HG02678 (cell line): ENCODE results near the gene COL23A1.

ENCODE experiments used
- ATAC-seq: cut with Tn5 transposase; IDR thresholded peaks from one replicate; pipeline ENCODE4 v1.9.1; 2021; ENCODE audit warnings: mild to moderate bottlenecking, moderate library complexity; ENCODE audit not compliant: unreplicated experiment

COL23A1 gene

DNA sequence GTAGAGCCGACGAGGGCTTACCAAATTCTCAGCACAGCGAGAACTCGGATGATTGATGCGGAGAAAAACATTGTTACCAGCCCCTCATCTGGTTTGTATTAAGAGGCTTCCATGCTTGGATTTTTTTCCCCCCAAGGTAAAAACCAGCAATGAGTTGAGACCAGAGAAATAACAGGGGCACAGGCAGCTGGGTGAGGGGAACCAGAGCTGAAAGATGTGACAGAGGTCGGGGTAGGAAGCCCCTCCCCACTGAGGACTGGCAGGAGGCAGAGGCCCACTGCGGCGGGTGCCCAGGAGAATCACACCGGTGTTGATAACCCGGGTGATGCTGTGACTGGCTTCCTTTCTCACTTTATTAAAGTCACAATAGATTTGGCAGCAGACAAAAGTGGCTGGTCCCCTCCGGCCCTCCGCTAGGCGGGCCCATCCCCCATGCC is 241.1 kb downstream of the COL23A1 start:
- no peak for ATAC-seq

DNA sequence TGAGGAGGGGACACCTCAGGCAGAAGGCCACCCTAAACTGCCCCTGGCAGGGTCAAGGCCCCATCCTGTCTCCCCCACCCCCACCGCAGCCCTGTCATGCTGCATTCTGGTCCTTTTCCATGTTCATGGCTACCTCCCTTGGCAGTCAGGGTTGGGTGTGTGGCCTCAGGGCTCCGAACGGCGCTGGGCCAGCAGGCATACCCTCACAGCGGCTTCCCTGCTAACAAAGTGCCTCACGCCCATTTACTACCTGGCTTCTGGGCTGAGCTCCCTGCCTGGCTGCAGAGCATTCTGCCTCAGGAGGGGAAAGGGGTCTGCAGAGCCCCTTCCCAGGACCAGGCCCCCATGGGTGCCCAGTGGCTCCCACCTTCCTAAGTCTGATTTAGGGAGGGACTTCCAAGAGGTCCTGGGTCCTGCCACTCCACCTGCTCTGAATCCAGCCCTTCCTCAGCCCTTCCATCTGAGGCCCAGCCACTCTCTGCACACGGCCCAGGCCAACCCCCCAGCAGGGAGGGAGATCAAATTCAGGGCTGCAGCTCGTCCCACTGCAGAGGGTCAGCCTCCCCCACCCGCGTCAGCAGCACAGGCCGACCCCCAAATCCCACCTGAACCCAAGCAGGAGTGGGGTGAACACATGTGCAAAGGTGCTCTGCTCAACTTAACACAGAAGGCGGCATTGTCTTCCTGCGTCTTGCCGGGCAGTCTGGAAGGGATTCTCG is 241.7 kb downstream of the COL23A1 start:
- ATAC-seq, result no peak

DNA sequence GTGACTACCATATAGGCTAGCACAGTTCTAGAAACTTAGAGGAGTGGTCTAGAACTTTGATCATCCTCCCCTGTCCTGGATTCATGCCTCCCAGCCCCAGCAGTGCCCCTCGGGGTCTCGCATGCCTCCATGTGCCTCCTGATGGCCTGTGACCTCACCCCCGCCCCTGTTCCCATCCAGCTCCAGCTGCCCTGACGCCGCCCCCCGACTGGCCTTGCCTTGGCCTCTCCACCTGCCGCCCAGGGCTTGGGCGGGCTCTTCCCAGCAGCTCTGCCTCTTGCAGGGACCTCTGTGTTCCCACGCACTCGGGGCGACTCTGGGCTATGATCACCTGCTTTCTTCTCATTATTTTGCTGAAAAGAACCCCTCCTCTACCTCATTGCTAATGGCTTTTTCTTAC is 242.2 kb downstream of the COL23A1 start:
- ATAC-seq, result no peak

DNA sequence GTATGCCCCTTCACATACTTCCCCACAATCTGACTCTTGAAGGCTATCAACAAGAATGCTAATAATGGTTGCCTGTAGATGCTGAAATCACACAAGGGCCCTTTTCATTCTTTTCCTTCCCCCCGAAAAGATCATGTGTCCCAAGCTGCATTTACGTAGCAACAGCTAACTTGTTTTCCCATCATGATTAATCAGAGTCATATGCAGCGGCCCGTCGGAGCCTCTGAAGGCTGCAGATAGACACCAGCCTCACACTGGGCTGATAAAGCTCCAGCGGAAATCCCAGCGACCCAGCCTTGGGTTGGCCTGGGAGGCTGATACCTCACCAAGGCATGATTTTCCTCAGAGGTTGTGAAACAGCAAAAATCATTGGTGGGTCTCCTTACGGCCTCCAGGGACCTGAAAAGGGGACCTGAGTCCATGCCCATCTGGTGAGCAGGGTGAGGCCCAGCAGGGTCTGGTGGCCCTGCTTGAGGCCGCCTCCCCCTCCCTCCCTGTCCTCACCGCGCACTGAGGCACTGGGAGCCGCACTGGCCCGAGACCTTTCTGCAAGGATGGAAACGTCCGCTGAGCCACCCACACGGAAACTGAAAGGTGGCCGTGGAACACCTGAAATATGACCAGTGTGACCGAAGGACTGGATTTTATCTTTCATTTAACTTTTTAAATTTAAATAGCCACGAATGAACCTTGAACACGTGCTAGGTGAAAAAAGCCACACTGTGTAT is 243.4 kb downstream of the COL23A1 start:
- no peak for ATAC-seq

DNA sequence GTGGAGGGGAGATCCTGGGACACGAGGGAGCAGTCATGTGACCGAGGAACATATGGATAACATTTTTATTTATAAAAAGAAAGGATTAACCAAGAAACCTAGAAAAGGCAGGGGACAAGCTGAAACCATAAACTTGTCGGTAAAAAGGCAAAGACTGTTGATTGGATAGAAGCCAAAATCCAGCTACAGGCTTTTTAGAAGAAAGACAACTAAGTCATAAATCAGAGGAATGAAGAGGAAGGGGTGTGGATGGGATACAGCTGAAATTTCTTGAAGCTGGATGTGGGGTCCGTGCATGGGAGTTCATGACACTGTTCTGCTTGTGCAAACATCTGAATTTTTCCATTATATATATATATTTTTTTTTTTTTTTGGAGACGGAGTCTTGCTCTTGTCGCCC is 246.9 kb downstream of the COL23A1 start:
- ATAC-seq, result no peak

DNA sequence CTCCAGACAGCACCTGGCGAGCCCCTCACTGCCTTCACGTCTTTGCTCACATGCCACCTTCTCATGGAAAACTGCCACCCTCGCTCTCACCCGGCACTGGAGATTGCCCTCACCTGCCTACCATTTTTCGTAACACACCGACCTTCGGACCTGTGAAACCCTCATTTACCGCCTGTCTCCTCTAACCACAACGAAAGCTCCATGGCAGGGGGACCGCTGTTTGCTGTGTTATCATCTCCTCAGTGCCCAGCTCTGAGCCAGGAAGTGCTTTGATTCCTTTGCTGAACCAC is 248.4 kb downstream of the COL23A1 start:
- no peak for ATAC-seq

DNA sequence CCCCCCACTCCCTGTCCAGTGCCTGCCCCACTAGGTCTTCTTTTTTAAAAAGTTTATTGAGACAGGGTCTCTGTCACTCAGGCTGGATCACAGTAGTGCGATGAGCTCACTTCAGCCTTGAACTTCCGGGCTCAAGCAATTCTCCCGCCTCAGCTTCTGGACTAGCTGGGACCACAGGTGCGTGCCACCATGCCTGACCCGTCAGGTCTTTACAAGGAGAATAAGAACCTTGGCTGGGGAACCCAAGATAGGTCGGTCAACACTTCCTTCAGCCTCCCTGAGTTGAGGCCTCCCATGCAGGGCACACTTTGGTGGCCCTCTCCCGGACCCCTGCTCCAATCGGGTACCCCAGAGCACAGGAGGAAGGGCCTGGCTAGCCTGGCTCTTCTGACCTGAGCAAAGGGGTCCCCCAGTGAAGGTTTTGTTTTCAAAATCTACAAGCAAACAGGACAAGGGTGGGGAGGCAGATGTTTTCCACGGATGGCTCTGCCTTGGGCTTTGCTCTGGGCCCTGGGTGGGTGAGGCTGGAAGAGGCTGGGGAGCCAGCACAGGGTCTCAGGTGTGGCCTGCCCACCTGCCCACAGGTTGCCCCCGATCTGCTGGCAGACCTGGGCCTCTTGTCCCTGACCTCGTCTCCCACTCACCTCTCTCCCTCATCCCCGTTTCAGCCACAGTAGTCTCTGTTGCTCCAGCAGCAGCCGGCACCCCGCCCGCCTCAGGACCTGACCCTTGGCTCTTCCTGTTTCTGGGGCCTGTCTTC is 248.9 kb downstream of the COL23A1 start:
- ATAC-seq, result no peak

DNA sequence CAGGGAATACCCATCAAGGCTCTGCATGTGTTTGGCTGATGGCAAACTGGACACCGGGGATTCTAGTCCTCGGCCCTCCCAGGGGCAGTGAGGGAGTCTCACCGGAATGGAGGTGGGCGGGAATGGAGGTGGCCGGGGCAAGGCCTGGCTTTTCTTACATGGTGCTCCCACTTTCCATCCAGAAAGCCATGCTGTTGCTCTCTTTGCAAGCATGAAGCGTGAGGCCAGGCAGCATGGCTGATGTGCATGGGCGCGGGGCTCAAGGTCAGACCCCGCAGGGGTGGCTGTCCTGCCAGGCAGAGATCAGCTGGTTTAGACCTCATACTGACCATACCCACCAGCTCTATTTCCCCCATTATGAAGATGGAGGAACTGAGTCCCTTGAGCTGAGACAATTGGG is 249.6 kb downstream of the COL23A1 start:
- no peak for ATAC-seq

DNA sequence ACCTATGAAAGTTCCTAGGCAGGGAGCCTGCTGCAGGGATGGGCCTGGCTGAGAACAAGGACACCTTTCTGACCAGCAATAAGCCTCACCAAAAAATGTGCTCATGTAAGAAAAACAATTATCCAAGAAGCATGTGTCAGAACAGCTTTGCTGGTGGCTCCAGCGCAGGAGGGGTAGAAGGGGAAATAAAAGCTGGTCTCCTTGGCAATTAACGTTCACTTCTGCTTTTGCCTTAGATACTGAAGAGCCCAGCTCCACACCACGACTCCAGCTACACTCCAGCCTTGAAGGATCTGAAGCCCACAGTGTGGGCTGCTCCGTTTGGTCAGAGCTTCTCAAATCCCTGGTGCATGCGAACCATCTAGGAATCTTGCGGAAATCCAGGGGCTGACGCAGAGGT is 250.0 kb downstream of the COL23A1 start:
- ATAC-seq, result no peak

DNA sequence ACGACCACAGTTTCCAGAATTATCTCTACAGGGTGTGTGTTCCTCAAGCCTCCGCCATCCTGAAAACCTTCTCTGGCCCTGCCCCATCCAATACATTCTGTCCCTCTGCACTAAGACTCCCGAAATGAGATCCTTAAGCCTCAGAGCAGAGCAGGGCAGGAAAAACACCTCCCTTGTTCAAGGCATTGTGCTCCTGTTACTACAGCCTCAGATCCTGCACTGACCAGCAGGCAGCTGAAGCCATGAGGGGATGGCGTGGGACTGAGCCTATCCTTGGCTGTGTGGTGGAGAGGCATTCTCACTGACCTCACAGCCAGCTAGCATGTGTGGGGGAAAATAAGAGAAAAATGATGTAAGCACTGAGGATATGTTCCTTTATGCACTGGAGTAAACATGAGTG is 250.9 kb downstream of the COL23A1 start:
- no peak for ATAC-seq

DNA sequence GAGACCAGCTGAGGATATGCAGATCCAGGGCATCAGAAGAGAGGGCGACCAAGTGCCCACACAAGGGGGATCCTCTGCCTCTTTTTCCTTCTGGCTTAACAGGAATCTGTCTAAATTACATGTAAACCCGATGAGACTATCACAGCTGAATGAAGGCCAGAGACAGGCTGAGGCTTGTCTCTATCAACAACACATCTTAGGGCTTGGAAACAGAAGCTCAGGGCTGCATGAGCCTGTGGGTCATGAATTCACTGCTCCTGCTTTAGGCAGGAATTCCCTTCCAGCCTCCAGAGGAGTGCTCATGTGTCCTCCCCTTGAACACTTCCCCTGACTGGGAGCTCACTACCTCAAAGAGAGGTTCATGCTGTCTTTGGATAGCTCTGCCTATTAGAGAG is 251.4 kb downstream of the COL23A1 start:
- ATAC-seq, result no peak

DNA sequence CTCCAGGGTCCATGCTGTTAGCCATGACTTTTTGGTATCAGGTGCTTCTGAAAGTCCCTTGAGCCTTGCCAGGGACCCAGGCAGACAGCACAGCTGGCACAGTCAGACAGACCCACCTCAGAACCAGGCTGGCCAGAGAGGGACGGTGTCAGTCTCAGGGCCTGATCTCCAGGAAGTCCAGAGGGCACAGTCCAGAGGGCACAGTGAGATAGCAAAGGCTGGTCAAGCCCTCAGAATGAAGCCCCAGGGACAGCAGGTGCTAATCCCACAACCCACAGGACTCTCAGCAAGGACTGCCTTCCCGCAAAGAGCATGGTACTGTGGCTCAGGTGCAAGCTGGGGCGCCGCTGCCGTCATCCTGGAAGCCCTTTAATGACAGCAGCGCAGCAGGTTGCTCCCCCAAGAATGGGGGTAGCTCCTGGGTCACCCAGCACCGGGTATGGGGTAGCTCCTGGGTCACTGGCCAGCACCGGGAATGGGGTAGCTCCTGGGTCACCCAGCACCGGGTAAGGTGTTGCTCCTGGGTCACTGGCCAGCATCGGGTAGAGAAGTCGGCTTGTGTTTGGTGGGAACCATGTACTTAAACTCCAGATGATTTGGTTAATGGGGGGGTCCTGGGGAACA is 252.0 kb downstream of the COL23A1 start:
- ATAC-seq, result no peak

DNA sequence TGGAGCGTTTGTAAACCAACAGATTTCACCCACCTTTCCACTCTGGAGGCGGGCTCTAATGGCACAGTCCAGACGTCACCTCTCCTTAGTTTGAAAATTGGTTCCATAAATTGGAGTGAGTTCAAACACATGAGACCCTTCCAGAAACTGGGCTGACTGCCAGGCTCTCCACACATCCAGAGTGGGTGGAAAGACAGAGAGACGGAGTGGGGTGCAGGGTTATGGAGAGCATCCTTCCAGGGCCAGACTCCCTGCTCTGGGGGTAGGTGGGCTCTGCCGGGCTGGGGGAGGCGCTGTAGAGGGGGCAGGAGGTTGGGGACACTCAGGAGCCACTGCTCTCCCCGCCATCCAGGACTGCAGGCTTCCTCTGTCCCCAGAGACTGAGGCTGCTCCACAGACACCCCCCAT is 252.9 kb downstream of the COL23A1 start:
- no peak for ATAC-seq

DNA sequence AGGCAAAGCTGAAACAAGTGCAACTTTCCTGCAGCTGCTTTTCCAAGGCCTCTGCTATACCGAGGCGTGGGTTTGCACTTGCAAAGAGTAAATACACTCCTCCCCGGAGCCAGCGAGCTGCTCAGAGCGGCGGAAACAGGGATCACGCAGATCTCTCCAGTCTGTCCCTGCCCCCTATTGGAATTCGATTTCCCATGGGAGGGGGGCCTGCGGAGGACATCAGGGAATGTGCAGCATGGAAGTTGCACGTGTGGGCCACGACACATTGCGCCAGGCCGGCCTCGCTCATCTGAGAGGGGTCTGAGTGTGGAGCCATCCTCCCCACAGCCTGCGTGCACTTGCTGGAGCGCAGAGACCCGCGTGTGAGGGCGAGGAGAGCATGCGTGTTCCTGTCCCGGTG is 253.3 kb downstream of the COL23A1 start:
- ATAC-seq, result no peak

DNA sequence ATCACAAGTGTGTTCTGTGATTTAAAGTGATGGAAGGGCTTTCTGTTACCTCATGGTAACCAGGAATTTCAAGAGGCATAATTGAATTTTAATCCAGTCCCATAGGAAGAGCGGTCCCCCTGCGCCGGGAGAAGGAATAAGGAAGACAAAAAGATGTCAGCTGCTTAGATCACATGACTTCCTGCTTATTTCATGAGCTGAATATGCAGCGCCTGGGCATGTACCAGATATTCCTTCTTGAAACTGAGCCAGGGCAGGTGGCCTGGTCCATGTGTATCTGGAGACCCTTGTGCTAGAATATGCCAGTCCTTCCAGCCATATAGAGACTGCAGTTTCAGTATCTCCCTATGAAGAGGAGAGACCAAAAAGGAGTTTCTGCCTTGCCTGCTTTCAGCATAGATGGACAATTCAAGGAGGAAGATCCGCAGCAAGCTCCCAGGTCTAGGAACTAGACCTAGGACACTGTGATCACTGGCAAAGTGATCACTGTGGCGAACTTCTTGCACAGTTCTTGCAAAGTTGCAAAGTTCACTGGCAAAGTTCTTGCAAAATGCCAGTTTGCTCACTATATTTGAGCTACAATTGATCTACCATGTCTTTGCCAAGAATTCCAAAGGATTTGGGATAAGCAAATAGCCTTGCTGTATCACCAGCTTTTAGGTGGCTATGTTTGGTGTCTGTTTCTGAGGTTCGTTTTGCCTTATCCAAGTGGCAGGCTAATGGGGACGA is 254.7 kb downstream of the COL23A1 start:
- no peak for ATAC-seq

DNA sequence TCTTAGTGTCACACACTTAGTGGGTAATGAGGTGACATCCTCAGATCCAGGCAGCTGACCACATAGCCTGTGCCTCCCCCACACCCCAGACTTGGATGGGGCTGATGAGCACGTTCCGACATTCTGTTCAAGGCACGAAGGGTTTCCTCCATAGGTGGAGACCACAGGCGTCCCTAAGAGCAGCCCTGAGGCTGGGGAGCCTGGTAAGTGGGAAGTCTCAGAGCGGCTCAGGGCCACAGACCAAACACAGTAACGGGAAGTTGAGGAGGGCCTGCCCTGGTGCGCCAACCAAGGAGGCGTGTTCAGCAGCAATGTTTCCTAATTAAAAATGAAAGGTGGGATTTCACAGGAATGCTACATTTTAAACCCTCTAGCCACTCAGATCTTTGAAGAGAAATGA is 255.3 kb downstream of the COL23A1 start:
- no peak for ATAC-seq

DNA sequence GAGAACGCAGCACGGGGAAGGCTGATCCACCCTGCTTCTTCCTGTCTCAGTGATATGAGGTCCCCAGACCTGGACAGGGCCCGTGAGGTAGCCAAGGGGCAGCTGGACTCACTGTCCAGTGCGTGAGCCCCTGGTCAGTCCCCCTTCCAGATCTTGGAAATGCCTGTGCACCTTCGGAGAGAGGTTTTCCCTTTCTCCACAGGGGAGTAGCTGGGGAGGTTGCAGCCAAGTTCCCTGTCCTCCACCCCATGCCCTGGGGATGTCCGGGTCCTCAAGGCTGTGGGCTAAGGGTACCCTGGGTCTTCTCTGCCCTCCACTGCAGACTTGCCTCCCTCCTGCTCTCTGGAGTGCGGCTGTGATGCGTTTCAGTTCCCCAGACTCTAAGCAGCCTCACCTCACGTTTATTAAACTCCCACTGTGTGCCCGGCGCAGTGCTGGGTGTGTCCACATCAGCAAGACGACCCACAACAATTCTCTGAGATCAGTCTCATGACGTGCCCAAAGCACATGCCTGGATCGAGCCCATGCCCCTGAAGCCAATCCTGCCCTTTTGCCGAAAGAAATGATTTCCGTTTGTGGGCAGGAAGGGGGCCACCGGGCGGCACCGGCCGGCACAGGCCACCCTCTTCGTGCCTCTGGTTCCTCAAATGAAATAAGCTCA is 256.2 kb downstream of the COL23A1 start:
- no peak for ATAC-seq

DNA sequence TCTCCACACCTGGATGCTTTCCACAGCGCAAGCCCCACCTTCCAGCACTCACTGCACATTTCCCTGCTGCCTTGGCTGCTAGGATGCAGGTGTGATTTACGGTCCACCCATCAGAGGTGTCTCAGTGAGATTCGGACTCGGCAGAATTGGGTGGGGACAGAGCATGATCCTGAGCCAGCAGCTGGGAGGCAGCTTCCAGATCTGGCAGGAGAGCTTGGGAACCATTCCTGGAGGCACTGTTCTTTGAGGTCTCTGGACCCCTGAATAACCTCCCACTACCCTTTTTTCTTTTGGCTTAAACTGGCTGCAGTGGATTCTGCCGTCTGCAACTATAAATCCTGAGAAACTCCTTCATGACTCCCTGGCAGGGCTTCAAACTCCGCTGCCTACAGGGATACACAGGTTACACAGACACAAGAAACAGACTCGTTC is 258.0 kb downstream of the COL23A1 start:
- ATAC-seq, result no peak

DNA sequence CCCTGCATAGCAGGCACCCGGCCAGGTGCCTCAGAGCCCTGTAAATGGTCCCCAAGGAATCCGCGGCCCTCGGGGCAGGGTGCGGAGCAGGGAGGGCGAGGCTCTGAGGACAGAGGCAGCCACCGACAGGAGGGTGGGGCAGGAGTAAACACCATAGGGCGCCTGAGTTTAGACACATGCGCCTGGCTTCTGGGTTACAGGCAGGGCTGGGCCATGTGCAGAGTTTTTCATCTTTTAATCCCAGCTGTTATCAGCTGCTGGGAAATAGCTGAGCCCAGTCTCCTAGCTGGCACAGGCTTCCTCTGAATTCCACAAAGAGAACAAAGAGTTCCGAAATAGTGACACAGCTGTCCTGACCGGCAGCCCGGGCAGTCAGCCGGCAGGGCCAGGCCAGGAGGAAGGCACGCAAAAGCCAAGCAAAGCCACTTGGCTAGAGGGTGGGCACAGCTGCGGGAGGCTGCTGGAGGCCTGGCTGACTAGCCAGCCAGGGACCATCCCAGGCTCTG is 258.6 kb downstream of the COL23A1 start:
- no peak for ATAC-seq

DNA sequence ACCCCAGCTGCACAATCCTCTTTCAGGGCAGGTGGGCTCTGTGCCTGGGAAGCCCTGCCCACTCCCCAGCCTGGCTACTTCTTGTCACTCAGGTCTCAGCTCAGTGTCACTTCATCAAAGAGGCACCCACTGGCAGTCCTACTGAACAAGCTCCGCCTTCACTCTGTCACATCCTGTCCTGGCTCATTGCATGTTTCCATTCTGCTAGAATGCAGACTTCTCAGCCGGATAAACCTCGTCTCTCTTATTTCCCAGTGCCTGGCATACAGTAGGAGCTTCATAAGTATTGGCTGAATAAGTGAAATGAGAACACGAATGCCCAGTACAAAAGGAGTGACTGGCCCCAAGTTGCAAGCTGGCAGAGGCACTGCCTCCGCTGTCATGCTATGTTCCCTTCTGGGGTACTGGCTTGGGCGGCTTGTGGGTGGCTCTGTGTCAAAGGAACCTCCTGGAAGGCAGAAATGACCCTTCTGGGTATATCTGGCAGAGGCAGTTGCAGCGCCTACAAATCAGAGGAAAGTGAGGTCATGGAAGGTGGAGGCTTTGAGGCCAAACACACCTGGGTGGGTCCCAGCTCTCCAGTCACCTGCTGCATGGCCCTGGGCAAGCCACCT is 259.3 kb downstream of the COL23A1 start:
- no peak for ATAC-seq
